Renal cortex interstitium (tissue), 11 donors: ENCODE results near the gene IGFBP3. TPM values are rescaled to one million over a fixed set of nuclear protein-coding genes. Genes with fewer than 3 reads are reported as not detected.
A peak's percentile ranks its signal among the peaks of the same experiment; 100 is the strongest.

ENCODE experiments used
- DNase-seq, 11 donors: peaks; one replicate each; pipeline ENCODE4 v3.0.0-alpha.2; 2013; ENCODE audit warnings: low read depth in 9 of 11, low spot score in 4 of 11; ENCODE audit errors: extremely low read depth in 1 of 11
- polyA plus RNA-seq, 3 donors: library from polyadenylated mRNA; unstranded; fragments of 120-200 nt; gene quantifications; one replicate each; pipeline ENCODE4 v1.2.1, GENCODE V29; 2013; ENCODE audit not compliant: insufficient read length in 3 of 3

IGFBP3 gene
- polyA plus RNA-seq, 3 donors = 71.9 to 130 (median 73.6) TPM

- no peak for DNase-seq
Observed at GRCh38 chr7:45910855-45911254, 10.2 kb downstream of the IGFBP3 start.

- DNase-seq = no peak
Observed at GRCh38 chr7:45909561-45909960, 11.5 kb downstream of the IGFBP3 start.

GRCh38 chr7:45902820-45903219, 18.3 kb downstream of the IGFBP3 start:
- DNase-seq = no peak

GRCh38 chr7:45901566-45901965, 19.5 kb downstream of the IGFBP3 start:
- DNase-seq = no peak

GRCh38 chr7:45898222-45898621, 22.9 kb downstream of the IGFBP3 start:
- no peak for DNase-seq

GRCh38 chr7:45897042-45897690, 23.9 kb downstream of the IGFBP3 start:
- no peak for DNase-seq

GRCh38 chr7:45894665-45895062, 26.4 kb downstream of the IGFBP3 start:
- DNase-seq = no peak

GRCh38 chr7:45893996-45894664, 26.9 kb downstream of the IGFBP3 start:
- DNase-seq = no peak

GRCh38 chr7:45893374-45893995, 27.6 kb downstream of the IGFBP3 start:
- DNase-seq = no peak

- no peak for DNase-seq
Observed at GRCh38 chr7:45892407-45893035, 28.6 kb downstream of the IGFBP3 start.

GRCh38 chr7:45891462-45892402, 29.3 kb downstream of the IGFBP3 start:
- no peak for DNase-seq

- DNase-seq = peak in 3 of 11 donors; percentile 15 to 38 (median 24)
Observed at GRCh38 chr7:45890902-45891461, 30.1 kb downstream of the IGFBP3 start.

GRCh38 chr7:45890125-45890901, 30.8 kb downstream of the IGFBP3 start:
- DNase-seq = no peak

- DNase-seq = no peak
Observed at GRCh38 chr7:45889367-45890067, 31.6 kb downstream of the IGFBP3 start.

- peak in 1 of 11 donors; percentile 5 for DNase-seq
Observed at GRCh38 chr7:45888993-45889366, 32.1 kb downstream of the IGFBP3 start.

- DNase-seq = peak in 3 of 11 donors; percentile 12 to 15 (median 13)
Observed at GRCh38 chr7:45888185-45888992, 32.7 kb downstream of the IGFBP3 start, which contains the start of gene IGFBP1. Gene IGFBP1, plus strand, starts transcription at chr7:45888488. Its CDS starts 165 bp downstream, at chr7:45888653.
